SU-DHL-6 (cell line): ENCODE data around the gene MDH1.

Experiments
- H2AFZ ChIP-seq: fragments of 200-600 bp; sonication (generic); 2 replicates; pipeline ENCODE4 v1.6.1; 2014; ENCODE audit warnings: low read depth, mild to moderate bottlenecking, moderate library complexity, mixed read lengths, antibody characterized with exemption, low read length; ENCODE audit not compliant: severe bottlenecking
- H3F3A ChIP-seq: fragments of 200-600 bp; shearing (Covaris generic); 2 replicates; pipeline ENCODE4 v1.6.0; 2016; ENCODE audit warnings: antibody characterized with exemption, mild to moderate bottlenecking; ENCODE audit not compliant: insufficient read depth
- H3K27ac ChIP-seq: fragments of 200-600 bp; sonication (generic); 2 replicates; pipeline ENCODE4 v1.5.1; 2016; ENCODE audit warnings: low read depth, mild to moderate bottlenecking, low read length, moderate library complexity, mixed read lengths
- H3K27me3 ChIP-seq: fragments of 200-600 bp; sonication (generic), shearing (Covaris generic); 2 replicates; pipeline ENCODE4 v1.6.0; 2014; ENCODE audit warnings: mild to moderate bottlenecking, low read length
- H3K36me3 ChIP-seq: fragments of 200-600 bp; sonication (generic); 2 replicates; pipeline ENCODE4 v1.6.1; 2014; ENCODE audit warnings: mild to moderate bottlenecking, low read length, mixed read lengths
- H3K4me2 ChIP-seq: fragments of 300-600, 200-600 bp; shearing (Covaris generic), sonication (generic); 2 replicates; pipeline ENCODE4 v1.6.0; 2014; ENCODE audit warnings: low read length, low read depth, mild to moderate bottlenecking; ENCODE audit not compliant: poor library complexity, severe bottlenecking
- H3K4me3 ChIP-seq: fragments of 200-600 bp; sonication (generic); 2 replicates; pipeline ENCODE4 v1.5.1; 2014; ENCODE audit warnings: antibody characterized with exemption, low read length, mild to moderate bottlenecking, mixed read lengths; ENCODE audit not compliant: insufficient read depth, poor library complexity, severe bottlenecking
- H3K79me2 ChIP-seq: fragments of 200-600 bp; sonication (generic); 2 replicates; pipeline ENCODE4 v1.6.1; 2014; ENCODE audit warnings: mild to moderate bottlenecking, low read length, moderate library complexity; ENCODE audit not compliant: insufficient read depth
- H3K9ac ChIP-seq: fragments of 200-600 bp; sonication (generic); 2 replicates; pipeline ENCODE4 v1.7.0; 2014; ENCODE audit warnings: mild to moderate bottlenecking, low read length
- H3K9me2 ChIP-seq: fragments of 200-600 bp; sonication (generic); replicated peaks from 2 replicates; pipeline ENCODE4 v1.6.1; 2014; ENCODE audit warnings: low read length; ENCODE audit not compliant: insufficient read depth
- H3K9me3 ChIP-seq: fragments of 200-600 bp; sonication (generic); 2 replicates; pipeline ENCODE4 v1.6.1; 2014; ENCODE audit warnings: low read length, mixed read lengths; ENCODE audit not compliant: insufficient read depth
- H4K20me1 ChIP-seq: fragments of 200-600 bp; sonication (generic); 2 replicates; pipeline ENCODE4 v1.6.1; 2014; ENCODE audit warnings: low read depth, mild to moderate bottlenecking, antibody characterized with exemption, low read length, moderate library complexity, mixed read lengths
- CTCF ChIP-seq: fragments of 200-600 bp; sonication (generic); IDR thresholded peaks from one replicate; pipeline ENCODE4 v1.5.1; 2017; ENCODE audit warnings: antibody characterized with exemption, mild to moderate bottlenecking, low read length, moderate library complexity; ENCODE audit not compliant: insufficient read depth, poor library complexity, severe bottlenecking
- EZH2phosphoT487 ChIP-seq: fragments of 200-600 bp; sonication (generic), shearing (Covaris generic); conservative IDR thresholded peaks from 2 replicates; pipeline ENCODE4 v1.6.1; 2018; ENCODE audit warnings: mild to moderate bottlenecking, antibody characterized with exemption, low read length, moderate library complexity, mixed read lengths

The MDH1 gene

GRCh38 chr2:63589148-63589958, 590 bp downstream of the MDH1 start:
- Histone ChIP-seq H3K36me3 (peaks cover 11% of the 10 kb centered on the region; the same call in 1 of the 2 replicates), H3K9ac (peak overlapping the region; percentile 84), H3K4me3 (peak overlapping the region; percentile 87), H3F3A (peaks cover 40% of the 10 kb centered on the region), H4K20me1 (peaks cover 25% of the 10 kb centered on the region), H3K4me2 (peak overlapping the region; percentile 93), H3K9me2 (no peaks in the 10 kb centered on the region), H3K79me2 (peaks cover 83% of the 10 kb centered on the region), H3K27me3 (no peaks in the 10 kb centered on the region), H3K9me3 (no peaks in the 10 kb centered on the region), H2AFZ (peak overlapping the region; percentile 53), H3K27ac (peak overlapping the region; percentile 90)
- TF ChIP-seq CTCF (no peak), EZH2phosphoT487 (no peak)

GRCh38 chr2:63590626-63591408, 2.1 kb downstream of the MDH1 start:
- TF ChIP-seq EZH2phosphoT487 (no peak), CTCF (no peak)
- Histone ChIP-seq H3K4me3 (peak overlapping the region; percentile 87), H3K79me2 (peaks cover 91% of the 10 kb centered on the region), H3K9ac (peak overlapping the region; percentile 84), H3F3A (peaks cover 40% of the 10 kb centered on the region), H3K9me3 (no peaks in the 10 kb centered on the region), H3K9me2 (no peaks in the 10 kb centered on the region), H4K20me1 (peaks cover 19% of the 10 kb centered on the region; the same call in 1 of the 2 replicates), H3K36me3 (peaks cover 21% of the 10 kb centered on the region), H2AFZ (no peak overlapping the region), H3K27ac (peak overlapping the region; percentile 90), H3K27me3 (no peaks in the 10 kb centered on the region), H3K4me2 (peak overlapping the region; percentile 93)

- Histone ChIP-seq H3K27ac (peak overlapping the region; percentile 90), H3K9me2 (no peaks in the 10 kb centered on the region), H3K79me2 (peaks cover 91% of the 10 kb centered on the region), H3K9me3 (no peaks in the 10 kb centered on the region), H3K4me3 (peak overlapping the region; percentile 28), H3F3A (peaks cover 34% of the 10 kb centered on the region), H3K4me2 (peak overlapping the region; percentile 93), H3K36me3 (peaks cover 21% of the 10 kb centered on the region), H3K27me3 (no peaks in the 10 kb centered on the region), H4K20me1 (peaks cover 23% of the 10 kb centered on the region; the same call in 1 of the 2 replicates), H2AFZ (no peak overlapping the region), H3K9ac (peak overlapping the region; percentile 84)
- TF ChIP-seq CTCF, result no peak
- TF ChIP-seq EZH2phosphoT487, result no peak
Observed at GRCh38 chr2:63591566-63592175, 2.9 kb downstream of the MDH1 start.
